Bronchial epithelial cell (primary cell): ENCODE results near the gene GPATCH4. TPM values are rescaled to one million over a fixed set of nuclear protein-coding genes. Genes with fewer than 3 reads are reported as not detected.
A peak's percentile ranks its signal among the peaks of the same experiment; 100 is the strongest.

Experiments used
- DNase-seq: peaks from one replicate; pipeline ENCODE4 v3.0.0-alpha.2; 2010; ENCODE audit warnings: low read depth
- FAIRE-seq: peaks from 2 replicates; lab custom pipeline; 2011; peaks lifted over from hg19 to GRCh38; lab: Jason Lieb, UNC
- H3K27me3 ChIP-seq: 2 replicates; pipeline ENCODE4 v1.5.1; 2011; ENCODE audit warnings: low read length; ENCODE audit not compliant: control insufficient read depth, insufficient read depth
- H3K36me3 ChIP-seq: 2 replicates; pipeline ENCODE4 v1.5.1; 2011; ENCODE audit warnings: low read length; ENCODE audit not compliant: control insufficient read depth, insufficient read depth
- H3K4me3 ChIP-seq: 2 replicates; pipeline ENCODE4 v1.5.1; 2011; ENCODE audit warnings: mild to moderate bottlenecking, low read depth, low read length, control low read depth
- total RNA-seq: library from RNA; depleted of rRNA; stranded (reverse); fragments of >200 nt; gene quantifications from 2 replicates; pipeline ENCODE4 v1.2.1, GENCODE V29; 2014
- TF ChIP-seq, protein P1 (sequence below): IDR thresholded peaks from 2 replicates; pipeline ENCODE4 v1.5.1; 2011; ENCODE audit warnings: mild to moderate bottlenecking, moderate library complexity, low read length, control low read depth, inconsistent platforms; ENCODE audit not compliant: insufficient read depth, severe bottlenecking

Gene GPATCH4
- total RNA-seq, 1 donor from 2014 or later: 29.2 TPM

DNA sequence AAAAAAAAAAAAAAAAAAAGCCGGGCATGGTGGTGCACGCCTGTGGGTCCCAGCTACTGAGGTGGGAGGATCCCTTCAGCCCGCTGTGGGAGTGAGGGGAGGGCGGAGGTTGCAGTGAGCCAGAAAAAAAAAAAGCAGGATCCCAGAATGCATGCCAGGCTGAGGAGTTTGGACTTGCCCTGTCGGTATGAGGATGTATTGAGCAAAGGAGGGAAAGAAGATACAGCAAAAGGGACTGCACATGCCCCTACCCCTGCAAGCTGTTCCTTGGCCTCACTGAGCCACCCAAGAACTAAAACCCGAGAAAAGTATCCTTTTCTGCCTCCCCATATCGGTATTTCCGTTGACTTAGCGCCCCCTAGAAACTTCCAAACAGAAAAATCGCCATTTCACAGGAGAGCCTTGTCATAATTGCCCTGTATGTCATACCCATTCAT lies 1.3 kb upstream of the GPATCH4 start:
- TF ChIP-seq, protein P1, sequence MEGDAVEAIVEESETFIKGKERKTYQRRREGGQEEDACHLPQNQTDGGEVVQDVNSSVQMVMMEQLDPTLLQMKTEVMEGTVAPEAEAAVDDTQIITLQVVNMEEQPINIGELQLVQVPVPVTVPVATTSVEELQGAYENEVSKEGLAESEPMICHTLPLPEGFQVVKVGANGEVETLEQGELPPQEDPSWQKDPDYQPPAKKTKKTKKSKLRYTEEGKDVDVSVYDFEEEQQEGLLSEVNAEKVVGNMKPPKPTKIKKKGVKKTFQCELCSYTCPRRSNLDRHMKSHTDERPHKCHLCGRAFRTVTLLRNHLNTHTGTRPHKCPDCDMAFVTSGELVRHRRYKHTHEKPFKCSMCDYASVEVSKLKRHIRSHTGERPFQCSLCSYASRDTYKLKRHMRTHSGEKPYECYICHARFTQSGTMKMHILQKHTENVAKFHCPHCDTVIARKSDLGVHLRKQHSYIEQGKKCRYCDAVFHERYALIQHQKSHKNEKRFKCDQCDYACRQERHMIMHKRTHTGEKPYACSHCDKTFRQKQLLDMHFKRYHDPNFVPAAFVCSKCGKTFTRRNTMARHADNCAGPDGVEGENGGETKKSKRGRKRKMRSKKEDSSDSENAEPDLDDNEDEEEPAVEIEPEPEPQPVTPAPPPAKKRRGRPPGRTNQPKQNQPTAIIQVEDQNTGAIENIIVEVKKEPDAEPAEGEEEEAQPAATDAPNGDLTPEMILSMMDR: peak; percentile 18
- Histone ChIP-seq H3K27me3 (no peaks in the 10 kb centered on the region), H3K36me3 (peaks cover 4% of the 10 kb centered on the region), H3K4me3 (no peak overlapping the region)
- peak; percentile 88 for DNase-seq
- FAIRE-seq: no peak

DNA sequence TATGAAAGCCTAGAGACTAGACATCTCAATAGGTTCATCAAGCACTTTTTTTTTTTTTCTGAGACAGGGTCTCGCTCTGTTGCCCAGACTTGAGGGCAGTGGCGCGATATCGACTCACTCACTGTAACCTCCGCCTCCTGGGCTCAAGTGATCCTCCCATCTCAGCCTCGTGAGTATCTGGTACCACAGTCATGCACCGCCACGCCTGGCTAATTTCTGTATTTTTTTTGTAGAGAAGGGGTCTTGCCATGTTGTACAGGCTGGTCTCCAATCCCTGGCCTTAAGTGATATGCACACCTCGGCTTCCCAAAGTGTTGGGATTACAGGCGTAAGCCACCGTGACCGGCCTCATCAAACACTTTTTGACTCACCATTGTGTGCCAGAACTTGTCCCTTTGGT lies 613 bp upstream of the GPATCH4 start:
- H3K4me3 ChIP-seq: peak overlapping the region; percentile 65
- FAIRE-seq (no peak), DNase-seq (peak; percentile 29)
- no peaks in the 10 kb centered on the region for H3K27me3 ChIP-seq
- TF ChIP-seq, protein P1: no peak
- peaks cover 5% of the 10 kb centered on the region for H3K36me3 ChIP-seq

DNA sequence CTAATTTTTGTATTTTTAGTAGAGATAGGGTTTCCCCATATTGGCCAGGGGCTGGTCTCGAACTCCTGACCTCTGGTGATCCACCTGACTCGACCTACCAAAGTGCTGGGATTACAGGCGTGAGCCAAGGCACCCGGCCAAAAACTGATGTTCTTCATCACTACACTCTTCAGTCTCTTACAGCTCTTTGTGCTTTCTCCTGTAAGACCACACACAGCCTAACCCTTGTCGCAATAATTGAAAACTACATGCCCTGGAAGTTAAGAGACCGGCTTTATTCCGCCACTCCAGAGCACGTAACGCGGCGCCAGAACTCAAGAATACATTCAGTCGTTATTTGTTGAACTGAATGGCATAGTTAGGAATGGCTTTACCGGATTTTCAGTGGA lies 552 bp downstream of the GPATCH4 start:
- Histone ChIP-seq H3K36me3 (peaks cover 12% of the 10 kb centered on the region), H3K27me3 (no peaks in the 10 kb centered on the region), H3K4me3 (peak overlapping the region; percentile 65)
- DNase-seq: peak; percentile 18
- TF ChIP-seq, protein P1: no peak
- no peak for FAIRE-seq

DNA sequence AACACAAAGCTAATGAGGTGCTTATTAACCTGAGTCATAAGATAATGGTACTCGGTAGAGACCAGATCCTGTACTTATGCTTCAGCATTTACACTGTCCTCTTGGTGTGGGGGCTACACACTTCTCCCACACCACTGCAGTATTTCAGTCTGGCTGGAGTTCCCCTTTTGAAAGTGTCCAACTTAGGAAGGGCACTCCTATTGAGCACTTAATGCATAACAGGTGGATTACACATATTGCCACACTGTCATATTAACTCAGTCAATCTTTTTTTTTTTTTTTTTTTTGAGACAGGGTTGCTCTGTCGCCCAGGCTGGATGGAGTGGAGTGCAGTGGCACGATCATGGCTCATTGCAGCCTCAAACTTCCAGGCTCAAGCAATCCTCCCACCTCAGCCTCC lies 1.5 kb downstream of the GPATCH4 start:
- H3K4me3 ChIP-seq: no peak overlapping the region
- peak; percentile 40 for DNase-seq

DNA sequence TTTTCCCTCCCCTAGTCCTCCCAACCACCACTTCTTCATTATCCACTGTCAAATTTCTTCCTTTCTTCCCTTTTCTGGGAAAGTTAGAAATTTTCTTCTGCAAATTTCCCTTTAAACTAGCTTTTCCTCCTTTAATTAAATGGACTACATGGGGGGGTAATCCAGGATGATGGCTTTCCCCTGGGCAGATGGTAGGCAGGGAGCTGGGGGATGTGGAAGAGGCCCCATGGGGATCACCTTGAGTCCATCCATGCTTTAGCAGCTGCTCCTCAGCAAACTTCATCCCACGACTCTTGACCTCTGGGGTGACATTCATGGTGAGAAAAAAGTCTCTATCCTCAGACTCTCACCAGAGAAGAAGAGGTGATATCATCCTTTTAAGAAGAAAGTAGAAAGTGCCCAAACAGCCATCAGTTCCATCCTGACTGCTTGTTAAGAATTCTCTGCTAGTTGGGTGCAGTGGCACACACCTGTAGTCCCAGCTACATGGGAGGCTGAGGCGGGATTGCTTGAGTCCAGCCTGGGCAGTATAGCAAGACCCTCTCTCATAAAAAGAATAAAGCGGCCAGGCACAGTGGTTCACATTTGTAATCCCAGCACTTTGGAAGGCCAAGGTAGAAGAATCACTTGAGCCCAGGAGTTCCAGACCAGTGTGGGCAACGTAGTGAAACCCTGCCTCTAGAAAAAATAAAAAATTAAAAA lies 2.4 kb downstream of the GPATCH4 start:
- Histone ChIP-seq H3K36me3 (peaks cover 21% of the 10 kb centered on the region), H3K27me3 (no peaks in the 10 kb centered on the region), H3K4me3 (no peak overlapping the region)
- FAIRE-seq (no peak), DNase-seq (no peak)
- TF ChIP-seq, protein P1: no peak

More for the DNA sequence above, 1.5 kb downstream of the GPATCH4 start:
- no peak for FAIRE-seq
- H3K27me3 ChIP-seq: no peaks in the 10 kb centered on the region
- H3K36me3 ChIP-seq: peaks cover 17% of the 10 kb centered on the region
- TF ChIP-seq, protein P1: peak; percentile 19

DNA sequence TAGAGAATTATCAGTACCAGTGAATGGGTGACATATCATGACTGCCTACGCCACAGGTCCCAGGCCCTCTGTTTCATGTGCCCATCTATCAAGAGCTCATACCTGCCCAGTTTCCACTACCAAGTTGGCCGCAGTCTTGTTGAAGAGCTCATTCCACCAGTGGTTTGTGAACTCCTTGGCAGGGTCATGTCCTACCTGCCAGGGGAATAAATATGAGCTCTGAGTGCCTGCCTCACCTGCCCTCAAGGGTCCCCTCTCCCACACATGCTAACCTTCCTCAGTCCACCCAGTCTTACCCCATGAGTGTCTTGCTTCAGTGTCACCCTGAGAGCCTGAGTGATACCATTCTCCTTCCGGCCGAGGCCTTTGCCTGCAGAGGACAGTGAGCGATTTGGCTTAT lies 3.2 kb downstream of the GPATCH4 start:
- FAIRE-seq (no peak), DNase-seq (no peak)
- TF ChIP-seq, protein P1: no peak
- H3K4me3 ChIP-seq: no peak overlapping the region
- H3K27me3 ChIP-seq: no peaks in the 10 kb centered on the region
- peaks cover 23% of the 10 kb centered on the region for H3K36me3 ChIP-seq
